GM12878 (cell line): Measurements from ENCODE around the gene VSTM5. TPM values are rescaled to one million over a fixed set of nuclear protein-coding genes. Genes with fewer than 3 reads are reported as not detected.

Experiments
- SMARCA5 ChIP-seq: fragments of 450-650 bp; IDR thresholded peaks from 2 replicates; pipeline ENCODE4 v1.6.1; 2017; ENCODE audit warnings: mild to moderate bottlenecking
- polyA plus RNA-seq, 11 experiments: library from polyadenylated mRNA; depleted of rRNA in 4 of 11; unstranded in 6 of 11; stranded (reverse) in 5 of 11; fragments of >200 nt; fragmentation: Nextera tagmentation in 4 of 11; fragmentation: Illumina TruSeq in 1 of 11; extraction: Ambion mirVana in 4 of 11; extraction: Trizol in 1 of 11; gene quantifications; 1 replicate in 1 of 11; 2 replicates in 10 of 11; pipeline versions ENCODE4 v1.2.1 to v1.2.3, GENCODE V29; 2011 to 2016; ENCODE audit warnings: inconsistent platforms in 2 of 11, missing spikeins in 2 of 11, low read depth in 1 of 11
- total RNA-seq, 4 experiments: library from RNA; depleted of rRNA in 3 of 4; stranded (reverse); fragments of >200 nt in 3 of 4; fragmentation: Illumina TruSeq in 1 of 4; extraction: Trizol in 1 of 4; gene quantifications; 2 replicates each; pipeline versions ENCODE4 v1.2.1 to v1.2.3, GENCODE V29; 2013 to 2021
- TF ChIP-seq, protein P1 (sequence below), 3 experiments: IDR thresholded peaks in 2 of 3; conservative IDR thresholded peaks in 1 of 3; 2 replicates each; pipeline ENCODE4 v1.5.1; 2011; ENCODE audit warnings: low read depth in 3 of 3, low read length in 3 of 3, mild to moderate bottlenecking in 3 of 3, control low read depth in 2 of 3, moderate library complexity in 2 of 3, inconsistent platforms in 1 of 3, mixed read lengths in 1 of 3; ENCODE audit not compliant: control insufficient read depth in 2 of 3, insufficient read depth in 1 of 3; ENCODE audit errors: extremely low read depth in 1 of 3
- TF ChIP-seq, protein P2 (sequence below): IDR thresholded peaks from 2 replicates; pipeline ENCODE4 v1.6.1; 2012; ENCODE audit warnings: low read depth, low read length, improper control_type of control experiment
- TF ChIP-seq, protein P3 (sequence below): fragments of 450-650 bp; IDR thresholded peaks from 2 replicates; pipeline ENCODE4 v1.6.1; 2016; ENCODE audit warnings: mild to moderate bottlenecking
- TF ChIP-seq, protein P4 (sequence below): IDR thresholded peaks from 2 replicates; pipeline ENCODE4 v1.6.1; 2012; ENCODE audit warnings: mild to moderate bottlenecking, low read depth, low read length

The VSTM5 gene
- total and polyA plus RNA-seq, 10 of the 15 experiments (the other 5 are each of a cell fraction or from before 2014, with no cell fraction given), result not detected

DNA sequence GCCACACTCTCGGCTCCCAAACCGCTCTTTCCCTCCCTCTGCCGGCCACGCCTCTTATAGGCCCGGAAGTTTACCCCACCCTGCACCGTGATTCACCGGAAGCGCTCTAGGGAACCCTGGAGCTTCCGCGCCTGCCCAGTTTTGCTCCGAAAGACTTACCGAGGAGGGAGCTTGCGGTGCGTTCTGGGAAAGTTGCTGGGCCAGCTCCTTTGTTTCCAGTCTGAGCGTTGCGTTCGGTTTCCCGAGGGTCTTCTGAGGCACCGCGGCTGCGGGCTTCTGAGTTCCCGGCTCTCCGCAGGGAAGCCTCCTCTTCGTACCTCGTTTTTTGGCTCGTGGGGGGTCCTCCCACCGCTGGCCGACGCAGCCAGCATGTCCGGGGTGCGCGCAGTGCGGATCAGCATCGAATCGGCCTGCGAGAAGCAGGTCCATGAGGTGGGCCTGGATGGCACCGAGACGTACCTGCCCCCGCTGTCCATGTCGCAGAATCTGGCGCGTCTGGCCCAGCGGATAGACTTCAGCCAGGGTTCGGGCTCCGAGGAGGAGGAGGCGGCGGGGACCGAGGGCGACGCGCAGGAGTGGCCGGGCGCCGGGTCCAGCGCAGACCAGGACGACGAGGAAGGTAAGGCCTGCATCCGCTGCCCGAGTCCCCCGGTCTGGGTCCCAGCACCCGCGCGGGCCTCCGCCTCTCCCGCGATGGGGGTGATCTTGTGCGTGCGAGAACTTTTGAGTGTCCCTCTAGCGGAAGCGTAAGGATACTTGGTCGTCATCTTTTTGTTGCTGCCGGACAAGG lies 66.1 kb downstream of the VSTM5 start, which contains the start of gene MED17 (continued):
- TF ChIP-seq, protein P1, sequence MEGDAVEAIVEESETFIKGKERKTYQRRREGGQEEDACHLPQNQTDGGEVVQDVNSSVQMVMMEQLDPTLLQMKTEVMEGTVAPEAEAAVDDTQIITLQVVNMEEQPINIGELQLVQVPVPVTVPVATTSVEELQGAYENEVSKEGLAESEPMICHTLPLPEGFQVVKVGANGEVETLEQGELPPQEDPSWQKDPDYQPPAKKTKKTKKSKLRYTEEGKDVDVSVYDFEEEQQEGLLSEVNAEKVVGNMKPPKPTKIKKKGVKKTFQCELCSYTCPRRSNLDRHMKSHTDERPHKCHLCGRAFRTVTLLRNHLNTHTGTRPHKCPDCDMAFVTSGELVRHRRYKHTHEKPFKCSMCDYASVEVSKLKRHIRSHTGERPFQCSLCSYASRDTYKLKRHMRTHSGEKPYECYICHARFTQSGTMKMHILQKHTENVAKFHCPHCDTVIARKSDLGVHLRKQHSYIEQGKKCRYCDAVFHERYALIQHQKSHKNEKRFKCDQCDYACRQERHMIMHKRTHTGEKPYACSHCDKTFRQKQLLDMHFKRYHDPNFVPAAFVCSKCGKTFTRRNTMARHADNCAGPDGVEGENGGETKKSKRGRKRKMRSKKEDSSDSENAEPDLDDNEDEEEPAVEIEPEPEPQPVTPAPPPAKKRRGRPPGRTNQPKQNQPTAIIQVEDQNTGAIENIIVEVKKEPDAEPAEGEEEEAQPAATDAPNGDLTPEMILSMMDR (IDR thresholded peaks at IDR 0.05 in 2 of 3, conservative IDR thresholded peaks at IDR 0.05 in 1 of 3; ENCODE audit: control insufficient read depth in 2 of 3, extremely low read depth in 1 of 3, insufficient read depth in 1 of 3, low read depth in 3 of 3, low read length in 3 of 3), result peak; percentile 39 to 51 (median 44); a peak in 5 of 6 replicates
- TF ChIP-seq, protein P2, sequence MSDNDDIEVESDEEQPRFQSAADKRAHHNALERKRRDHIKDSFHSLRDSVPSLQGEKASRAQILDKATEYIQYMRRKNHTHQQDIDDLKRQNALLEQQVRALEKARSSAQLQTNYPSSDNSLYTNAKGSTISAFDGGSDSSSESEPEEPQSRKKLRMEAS, result no peak
- TF ChIP-seq, protein P3, sequence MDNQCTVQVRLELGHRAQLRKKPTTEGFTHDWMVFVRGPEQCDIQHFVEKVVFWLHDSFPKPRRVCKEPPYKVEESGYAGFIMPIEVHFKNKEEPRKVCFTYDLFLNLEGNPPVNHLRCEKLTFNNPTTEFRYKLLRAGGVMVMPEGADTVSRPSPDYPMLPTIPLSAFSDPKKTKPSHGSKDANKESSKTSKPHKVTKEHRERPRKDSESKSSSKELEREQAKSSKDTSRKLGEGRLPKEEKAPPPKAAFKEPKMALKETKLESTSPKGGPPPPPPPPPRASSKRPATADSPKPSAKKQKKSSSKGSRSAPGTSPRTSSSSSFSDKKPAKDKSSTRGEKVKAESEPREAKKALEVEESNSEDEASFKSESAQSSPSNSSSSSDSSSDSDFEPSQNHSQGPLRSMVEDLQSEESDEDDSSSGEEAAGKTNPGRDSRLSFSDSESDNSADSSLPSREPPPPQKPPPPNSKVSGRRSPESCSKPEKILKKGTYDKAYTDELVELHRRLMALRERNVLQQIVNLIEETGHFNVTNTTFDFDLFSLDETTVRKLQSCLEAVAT, result 0 out of 2 replicates have a peak, but pooled peaks have one; percentile 53
- TF ChIP-seq, protein P4, sequence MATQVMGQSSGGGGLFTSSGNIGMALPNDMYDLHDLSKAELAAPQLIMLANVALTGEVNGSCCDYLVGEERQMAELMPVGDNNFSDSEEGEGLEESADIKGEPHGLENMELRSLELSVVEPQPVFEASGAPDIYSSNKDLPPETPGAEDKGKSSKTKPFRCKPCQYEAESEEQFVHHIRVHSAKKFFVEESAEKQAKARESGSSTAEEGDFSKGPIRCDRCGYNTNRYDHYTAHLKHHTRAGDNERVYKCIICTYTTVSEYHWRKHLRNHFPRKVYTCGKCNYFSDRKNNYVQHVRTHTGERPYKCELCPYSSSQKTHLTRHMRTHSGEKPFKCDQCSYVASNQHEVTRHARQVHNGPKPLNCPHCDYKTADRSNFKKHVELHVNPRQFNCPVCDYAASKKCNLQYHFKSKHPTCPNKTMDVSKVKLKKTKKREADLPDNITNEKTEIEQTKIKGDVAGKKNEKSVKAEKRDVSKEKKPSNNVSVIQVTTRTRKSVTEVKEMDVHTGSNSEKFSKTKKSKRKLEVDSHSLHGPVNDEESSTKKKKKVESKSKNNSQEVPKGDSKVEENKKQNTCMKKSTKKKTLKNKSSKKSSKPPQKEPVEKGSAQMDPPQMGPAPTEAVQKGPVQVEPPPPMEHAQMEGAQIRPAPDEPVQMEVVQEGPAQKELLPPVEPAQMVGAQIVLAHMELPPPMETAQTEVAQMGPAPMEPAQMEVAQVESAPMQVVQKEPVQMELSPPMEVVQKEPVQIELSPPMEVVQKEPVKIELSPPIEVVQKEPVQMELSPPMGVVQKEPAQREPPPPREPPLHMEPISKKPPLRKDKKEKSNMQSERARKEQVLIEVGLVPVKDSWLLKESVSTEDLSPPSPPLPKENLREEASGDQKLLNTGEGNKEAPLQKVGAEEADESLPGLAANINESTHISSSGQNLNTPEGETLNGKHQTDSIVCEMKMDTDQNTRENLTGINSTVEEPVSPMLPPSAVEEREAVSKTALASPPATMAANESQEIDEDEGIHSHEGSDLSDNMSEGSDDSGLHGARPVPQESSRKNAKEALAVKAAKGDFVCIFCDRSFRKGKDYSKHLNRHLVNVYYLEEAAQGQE, result no peak
- TF ChIP-seq SMARCA5, result peak; percentile 94
- TF ChIP-seq, all 136 proteins: peak for 40
